GM19023 (cell line): ENCODE data around the gene ENTPD7.
"Not testable (repeated sequence)": the region's sequence is repeated elsewhere in the genome, so short reads cannot be mapped to it uniquely, and the experiment has no call there.

ENCODE experiments used
- ATAC-seq: cut with Tn5 transposase; IDR thresholded peaks from one replicate; pipeline ENCODE4 v1.9.1; 2021; ENCODE audit warnings: mild to moderate bottlenecking, moderate library complexity; ENCODE audit not compliant: unreplicated experiment

ENTPD7 gene

GRCh38 chr10:99659031-99659867 is at the start of gene ENTPD7:
ENTPD7 (plus strand) TSS chr10:99659509; CDS start chr10:99659957, 448 bp downstream.
- peak; percentile 99 for ATAC-seq

- ATAC-seq, result no peak
Measured at GRCh38 chr10:99610221-99610620, 49.1 kb upstream of the ENTPD7 start.

GRCh38 chr10:99611326-99611725 is 48.0 kb upstream of the ENTPD7 start:
- no peak for ATAC-seq

- no peak for ATAC-seq
Measured at GRCh38 chr10:99612167-99612831, 47.0 kb upstream of the ENTPD7 start.

GRCh38 chr10:99615426-99615825 is 43.9 kb upstream of the ENTPD7 start:
- no peak for ATAC-seq

GRCh38 chr10:99617696-99618095 is 41.6 kb upstream of the ENTPD7 start:
- no peak for ATAC-seq

GRCh38 chr10:99619090-99619800 is 40.1 kb upstream of the ENTPD7 start:
- ATAC-seq, result no peak

- ATAC-seq, result peak; percentile 82
Measured at GRCh38 chr10:99619851-99620710, 39.2 kb upstream of the ENTPD7 start, which contains the start of gene SLC25A28. SLC25A28 (minus strand) TSS chr10:99620439; CDS start chr10:99620335, 104 bp downstream.

GRCh38 chr10:99620711-99621453 is 38.4 kb upstream of the ENTPD7 start:
- peak; percentile 85 for ATAC-seq

- no peak for ATAC-seq
Measured at GRCh38 chr10:99621454-99622251, 37.7 kb upstream of the ENTPD7 start.

GRCh38 chr10:99623919-99624318 is 35.4 kb upstream of the ENTPD7 start:
- no peak for ATAC-seq

- ATAC-seq, result not testable (repeated sequence)
Measured at GRCh38 chr10:99625124-99625523, 34.2 kb upstream of the ENTPD7 start.

GRCh38 chr10:99628923-99629624 is 30.2 kb upstream of the ENTPD7 start:
- ATAC-seq, result no peak

- ATAC-seq, result no peak
Measured at GRCh38 chr10:99629625-99629978, 29.7 kb upstream of the ENTPD7 start.

GRCh38 chr10:99630433-99630832 is 28.9 kb upstream of the ENTPD7 start:
- no peak for ATAC-seq

GRCh38 chr10:99630991-99631390 is 28.3 kb upstream of the ENTPD7 start:
- ATAC-seq, result no peak

GRCh38 chr10:99631496-99631895 is 27.8 kb upstream of the ENTPD7 start:
- ATAC-seq, result no peak

GRCh38 chr10:99633832-99634231 is 25.5 kb upstream of the ENTPD7 start:
- no peak for ATAC-seq
